ENCODE results near the gene IL17RA.

DNA sequence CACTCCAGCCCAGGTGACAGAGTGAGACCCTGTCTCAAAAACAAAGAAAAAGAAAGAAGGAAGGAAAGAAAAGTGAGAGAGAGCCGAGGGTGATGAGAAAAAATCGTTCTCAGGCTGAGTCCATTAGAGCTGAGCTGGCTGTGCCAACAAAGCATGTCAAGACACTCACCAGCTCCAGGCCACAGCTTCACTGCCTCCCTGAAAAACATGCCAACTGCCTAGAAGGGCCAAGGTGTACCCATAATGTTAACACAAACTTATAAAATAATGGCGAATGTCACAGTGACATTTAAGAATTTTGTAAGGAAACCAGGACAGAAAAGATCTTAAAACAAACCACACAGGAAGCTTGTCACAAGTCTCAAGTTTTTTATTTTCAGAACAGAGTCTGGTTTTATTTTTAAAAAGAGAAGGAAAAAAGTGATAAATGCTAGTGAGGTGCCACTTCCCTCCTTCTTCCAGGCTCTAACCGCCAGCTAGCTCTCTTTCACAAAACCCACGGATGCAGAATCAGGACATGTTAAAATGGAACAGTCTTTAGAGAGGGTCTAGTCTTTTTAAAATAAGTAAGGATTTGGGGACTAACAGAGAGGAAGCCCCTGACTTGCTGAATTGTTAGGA lies 31.3 kb downstream of the IL17RA start:
- no peak for TF ChIP-seq HNF4G (IDR thresholded peaks at IDR 0.05)
- TF ChIP-seq, protein P1, sequence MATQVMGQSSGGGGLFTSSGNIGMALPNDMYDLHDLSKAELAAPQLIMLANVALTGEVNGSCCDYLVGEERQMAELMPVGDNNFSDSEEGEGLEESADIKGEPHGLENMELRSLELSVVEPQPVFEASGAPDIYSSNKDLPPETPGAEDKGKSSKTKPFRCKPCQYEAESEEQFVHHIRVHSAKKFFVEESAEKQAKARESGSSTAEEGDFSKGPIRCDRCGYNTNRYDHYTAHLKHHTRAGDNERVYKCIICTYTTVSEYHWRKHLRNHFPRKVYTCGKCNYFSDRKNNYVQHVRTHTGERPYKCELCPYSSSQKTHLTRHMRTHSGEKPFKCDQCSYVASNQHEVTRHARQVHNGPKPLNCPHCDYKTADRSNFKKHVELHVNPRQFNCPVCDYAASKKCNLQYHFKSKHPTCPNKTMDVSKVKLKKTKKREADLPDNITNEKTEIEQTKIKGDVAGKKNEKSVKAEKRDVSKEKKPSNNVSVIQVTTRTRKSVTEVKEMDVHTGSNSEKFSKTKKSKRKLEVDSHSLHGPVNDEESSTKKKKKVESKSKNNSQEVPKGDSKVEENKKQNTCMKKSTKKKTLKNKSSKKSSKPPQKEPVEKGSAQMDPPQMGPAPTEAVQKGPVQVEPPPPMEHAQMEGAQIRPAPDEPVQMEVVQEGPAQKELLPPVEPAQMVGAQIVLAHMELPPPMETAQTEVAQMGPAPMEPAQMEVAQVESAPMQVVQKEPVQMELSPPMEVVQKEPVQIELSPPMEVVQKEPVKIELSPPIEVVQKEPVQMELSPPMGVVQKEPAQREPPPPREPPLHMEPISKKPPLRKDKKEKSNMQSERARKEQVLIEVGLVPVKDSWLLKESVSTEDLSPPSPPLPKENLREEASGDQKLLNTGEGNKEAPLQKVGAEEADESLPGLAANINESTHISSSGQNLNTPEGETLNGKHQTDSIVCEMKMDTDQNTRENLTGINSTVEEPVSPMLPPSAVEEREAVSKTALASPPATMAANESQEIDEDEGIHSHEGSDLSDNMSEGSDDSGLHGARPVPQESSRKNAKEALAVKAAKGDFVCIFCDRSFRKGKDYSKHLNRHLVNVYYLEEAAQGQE (IDR thresholded peaks at IDR 0.05), result no peak
- TF ChIP-seq, protein P2, sequence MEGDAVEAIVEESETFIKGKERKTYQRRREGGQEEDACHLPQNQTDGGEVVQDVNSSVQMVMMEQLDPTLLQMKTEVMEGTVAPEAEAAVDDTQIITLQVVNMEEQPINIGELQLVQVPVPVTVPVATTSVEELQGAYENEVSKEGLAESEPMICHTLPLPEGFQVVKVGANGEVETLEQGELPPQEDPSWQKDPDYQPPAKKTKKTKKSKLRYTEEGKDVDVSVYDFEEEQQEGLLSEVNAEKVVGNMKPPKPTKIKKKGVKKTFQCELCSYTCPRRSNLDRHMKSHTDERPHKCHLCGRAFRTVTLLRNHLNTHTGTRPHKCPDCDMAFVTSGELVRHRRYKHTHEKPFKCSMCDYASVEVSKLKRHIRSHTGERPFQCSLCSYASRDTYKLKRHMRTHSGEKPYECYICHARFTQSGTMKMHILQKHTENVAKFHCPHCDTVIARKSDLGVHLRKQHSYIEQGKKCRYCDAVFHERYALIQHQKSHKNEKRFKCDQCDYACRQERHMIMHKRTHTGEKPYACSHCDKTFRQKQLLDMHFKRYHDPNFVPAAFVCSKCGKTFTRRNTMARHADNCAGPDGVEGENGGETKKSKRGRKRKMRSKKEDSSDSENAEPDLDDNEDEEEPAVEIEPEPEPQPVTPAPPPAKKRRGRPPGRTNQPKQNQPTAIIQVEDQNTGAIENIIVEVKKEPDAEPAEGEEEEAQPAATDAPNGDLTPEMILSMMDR (IDR thresholded peaks at IDR 0.05; ENCODE audit: low read depth, low read length, missing input control), result no peak
- TF ChIP-seq JUND (IDR thresholded peaks at IDR 0.05), result no peak
- TF ChIP-seq YY1 (IDR thresholded peaks at IDR 0.05), result no peak
- no peak for TF ChIP-seq TAF1 (conservative IDR thresholded peaks at IDR 0.05)
- TF ChIP-seq, protein P3, sequence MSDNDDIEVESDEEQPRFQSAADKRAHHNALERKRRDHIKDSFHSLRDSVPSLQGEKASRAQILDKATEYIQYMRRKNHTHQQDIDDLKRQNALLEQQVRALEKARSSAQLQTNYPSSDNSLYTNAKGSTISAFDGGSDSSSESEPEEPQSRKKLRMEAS (IDR thresholded peaks at IDR 0.05), result no peak
- no peak for TF ChIP-seq SP1 (IDR thresholded peaks at IDR 0.05)
- no peak for TF ChIP-seq FOXA1 (IDR thresholded peaks at IDR 0.05)
- TF ChIP-seq, protein P4, sequence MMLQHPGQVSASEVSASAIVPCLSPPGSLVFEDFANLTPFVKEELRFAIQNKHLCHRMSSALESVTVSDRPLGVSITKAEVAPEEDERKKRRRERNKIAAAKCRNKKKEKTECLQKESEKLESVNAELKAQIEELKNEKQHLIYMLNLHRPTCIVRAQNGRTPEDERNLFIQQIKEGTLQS (IDR thresholded peaks at IDR 0.05), result no peak
- no peak for TF ChIP-seq RAD21 (IDR thresholded peaks at IDR 0.05)
